H1 (cell line): Measurements from ENCODE around the gene EFHC1. TPM values are rescaled to one million over a fixed set of nuclear protein-coding genes. Genes with fewer than 3 reads are reported as not detected.

ENCODE experiments used
- CTCF ChIA-PET: fragments of 300-600 bp; sonication (Branson Sonifier 250); formaldehyde crosslinking; loops from one replicate; lab custom pipeline; 2021; ENCODE audit not compliant: partially characterized antibody; lab: Charles Lee
- POLR2A ChIA-PET: fragments of 300-600 bp; sonication (Branson Sonifier 250); formaldehyde crosslinking; loops from one replicate; lab custom pipeline; 2021; ENCODE audit warnings: inconsistent platforms; ENCODE audit not compliant: partially characterized antibody; lab: Charles Lee
- DNase-seq, 2 experiments: peaks; one replicate each; pipeline versions ENCODE4 v3.0.0 to v3.0.0-alpha.2; 2010 to 2022; ENCODE audit warnings: low spot score in 2 of 2, low read depth in 1 of 2, mixed read lengths in 1 of 2
- FAIRE-seq: peaks from 2 replicates; lab custom pipeline; 2011; peaks lifted over from hg19 to GRCh38; lab: Jason Lieb, UNC
- H2AFZ ChIP-seq: 2 replicates; pipeline ENCODE4 v1.8.1; 2012; ENCODE audit warnings: low read length, inconsistent platforms
- H2AK5ac ChIP-seq: 2 replicates; pipeline ENCODE4 v1.6.1; 2013; ENCODE audit warnings: low read depth, low read length
- H2BK120ac ChIP-seq: replicated peaks from 2 replicates; pipeline ENCODE3; 2013; ENCODE audit warnings: low read depth, low read length, inconsistent platforms
- H2BK12ac ChIP-seq: 2 replicates; pipeline ENCODE4 v1.6.1; 2013; ENCODE audit warnings: low read depth, low read length
- H2BK15ac ChIP-seq: 2 replicates; pipeline ENCODE4 v1.6.1; 2013; ENCODE audit warnings: low read length
- H2BK20ac ChIP-seq: 2 replicates; pipeline ENCODE4 v1.6.1; 2013; ENCODE audit warnings: low read length
- H2BK5ac ChIP-seq: 2 replicates; pipeline ENCODE4 v1.6.1; 2013; ENCODE audit warnings: low read depth, low read length
- H3K14ac ChIP-seq: 2 replicates; pipeline ENCODE4 v1.6.1; 2013; ENCODE audit warnings: inconsistent platforms; ENCODE audit not compliant: insufficient read length
- H3K18ac ChIP-seq: 2 replicates; pipeline ENCODE4 v1.6.1; 2013; ENCODE audit warnings: low read length; ENCODE audit errors: extremely low read depth
- H3K23ac ChIP-seq: 2 replicates; pipeline ENCODE4 v1.6.1; 2013; ENCODE audit warnings: inconsistent platforms; ENCODE audit not compliant: insufficient read length
- H3K23me2 ChIP-seq: 2 replicates; pipeline ENCODE4 v1.6.1; 2013; ENCODE audit warnings: low read depth, low read length
- H3K27ac ChIP-seq: 2 replicates; pipeline ENCODE4 v1.6.1; 2011; ENCODE audit warnings: low read depth, low read length, inconsistent platforms
- H3K27me3 ChIP-seq, 4 experiments: replicated peaks in 1 of 4; 1 replicate in 1 of 4; 2 replicates in 3 of 4; pipeline versions ENCODE4 v1.6.1 to v1.8.1; 2011 to 2013; ENCODE audit warnings: low read length in 3 of 4, mild to moderate bottlenecking in 3 of 4, inconsistent platforms in 2 of 4, mixed read lengths in 2 of 4, moderate library complexity in 1 of 4; ENCODE audit not compliant: control insufficient read depth in 3 of 4, insufficient read depth in 3 of 4; ENCODE audit errors: extremely low read depth in 1 of 4
- H3K36me3 ChIP-seq, 4 experiments: 2 replicates each; pipeline versions ENCODE4 v1.6.1 to v1.8.1; 2011 to 2013; ENCODE audit warnings: mild to moderate bottlenecking in 4 of 4, low read length in 3 of 4, moderate library complexity in 2 of 4, control low read depth in 1 of 4, inconsistent platforms in 1 of 4; ENCODE audit not compliant: insufficient read depth in 4 of 4, control insufficient read depth in 2 of 4
- H3K4ac ChIP-seq: replicated peaks from 2 replicates; pipeline ENCODE3; 2013; ENCODE audit warnings: low read length, low read depth, mixed read lengths, inconsistent platforms; ENCODE audit not compliant: insufficient read length
- H3K4me1 ChIP-seq, 4 experiments: replicated peaks in 1 of 4; 1 replicate in 1 of 4; 2 replicates in 3 of 4; pipeline versions ENCODE4 v1.6.1 to v1.8.1; 2011 to 2013; ENCODE audit warnings: low read length in 3 of 4, inconsistent platforms in 2 of 4, mixed read lengths in 1 of 4; ENCODE audit not compliant: insufficient read depth in 4 of 4, control insufficient read depth in 3 of 4
- H3K4me2 ChIP-seq, 2 experiments: 2 replicates each; pipeline versions ENCODE4 v1.6.1 to v1.8.1; 2011 to 2013; ENCODE audit warnings: low read depth in 2 of 2, low read length in 2 of 2, control low read depth in 1 of 2, inconsistent platforms in 1 of 2, mild to moderate bottlenecking in 1 of 2; ENCODE audit not compliant: insufficient read depth in 1 of 2
- H3K4me3 ChIP-seq, 4 experiments: fragments of 200-600, 300-600 bp in 1 of 4; sonication (generic), shearing (Covaris generic), sonication (Bioruptor Twin) in 1 of 4; 2 replicates each; pipeline versions ENCODE4 v1.5.1 to v1.8.1; 2011 to 2016; ENCODE audit warnings: low read length in 4 of 4, low read depth in 3 of 4, control low read depth in 2 of 4, inconsistent platforms in 2 of 4, mild to moderate bottlenecking in 2 of 4, mixed read lengths in 1 of 4, moderate library complexity in 1 of 4; ENCODE audit not compliant: insufficient read depth in 2 of 4; ENCODE audit errors: extremely low read depth in 1 of 4
- H3K56ac ChIP-seq: replicated peaks from 2 replicates; pipeline ENCODE3; 2013; ENCODE audit warnings: low read depth, mild to moderate bottlenecking, mixed read lengths, low read length, inconsistent platforms; ENCODE audit not compliant: insufficient read length
- H3K79me1 ChIP-seq: 2 replicates; pipeline ENCODE4 v1.6.1; 2013; ENCODE audit warnings: low read depth, low read length, control low read depth
- H3K79me2 ChIP-seq, 2 experiments: 2 replicates each; pipeline versions ENCODE4 v1.6.1 to v1.8.1; 2012 to 2013; ENCODE audit warnings: low read length in 2 of 2, mild to moderate bottlenecking in 2 of 2, inconsistent platforms in 1 of 2; ENCODE audit not compliant: insufficient read depth in 2 of 2, control insufficient read depth in 1 of 2
- H3K9ac ChIP-seq, 4 experiments: replicated peaks in 1 of 4; 1 replicate in 1 of 4; 2 replicates in 3 of 4; pipeline versions ENCODE4 v1.6.1 to v1.8.1; 2011 to 2013; ENCODE audit warnings: low read depth in 3 of 4, low read length in 3 of 4, control low read depth in 2 of 4, mild to moderate bottlenecking in 2 of 4, moderate library complexity in 2 of 4, inconsistent platforms in 1 of 4; ENCODE audit errors: extremely low read depth in 1 of 4
- H3K9me3 ChIP-seq, 2 experiments: 2 replicates each; pipeline versions ENCODE4 v1.6.1 to v1.8.1; 2012 to 2013; ENCODE audit warnings: mild to moderate bottlenecking in 2 of 2, moderate library complexity in 2 of 2, control low read depth in 1 of 2, inconsistent platforms in 1 of 2, low read depth in 1 of 2, low read length in 1 of 2, mixed read lengths in 1 of 2; ENCODE audit not compliant: insufficient read depth in 2 of 2
- H4K20me1 ChIP-seq, 2 experiments: replicated peaks in 1 of 2; 2 replicates each; pipeline versions ENCODE3 to v1.8.1; 2011 to 2013; ENCODE audit warnings: inconsistent platforms in 2 of 2, low read length in 2 of 2, mild to moderate bottlenecking in 1 of 2; ENCODE audit not compliant: insufficient read depth in 2 of 2, control insufficient read depth in 1 of 2
- H4K5ac ChIP-seq: 2 replicates; pipeline ENCODE4 v1.6.1; 2013; ENCODE audit warnings: low read length, low read depth, mixed read lengths, inconsistent platforms; ENCODE audit not compliant: insufficient read length
- H4K8ac ChIP-seq: 2 replicates; pipeline ENCODE4 v1.8.0; 2013; ENCODE audit warnings: mild to moderate bottlenecking, moderate library complexity, low read length, inconsistent platforms; ENCODE audit not compliant: insufficient read depth; ENCODE audit errors: extremely low read depth
- H4K91ac ChIP-seq: replicated peaks from 2 replicates; pipeline ENCODE3; 2013; ENCODE audit warnings: low read length, mixed read lengths, inconsistent platforms; ENCODE audit not compliant: insufficient read length
- EP300 ChIP-seq, 2 experiments: IDR thresholded peaks; 1 replicate in 1 of 2; 2 replicates in 1 of 2; pipeline ENCODE4 v1.6.1; 2011 to 2012; ENCODE audit warnings: low read depth in 2 of 2, low read length in 2 of 2, mild to moderate bottlenecking in 2 of 2, borderline replicate concordance in 1 of 2, inconsistent platforms in 1 of 2, moderate library complexity in 1 of 2
- SIX5 ChIP-seq: IDR thresholded peaks from 2 replicates; pipeline ENCODE4 v1.6.1; 2011; ENCODE audit warnings: mild to moderate bottlenecking, low read depth, low read length
- polyA plus RNA-seq, 7 experiments: library from polyadenylated mRNA; depleted of rRNA in 3 of 7; stranded (reverse) in 5 of 7; unstranded in 2 of 7; fragments of >200 nt in 5 of 7; fragments of 200-250 nt in 2 of 7; gene quantifications; 1 replicate in 5 of 7; 2 replicates in 1 of 7; 4 replicates in 1 of 7; pipeline versions ENCODE4 v1.2.1 to v1.2.3, GENCODE V29; 2011 to 2013; ENCODE audit warnings: missing spikeins in 2 of 7, mixed read lengths in 2 of 7
- total RNA-seq: library from RNA; stranded (reverse); fragmentation: NEBNext Ultra II Directional; extraction: Animal tissue kit (Norgen Biotek cat#: 25700); gene quantifications from 2 replicates; pipeline ENCODE4 v1.2.1, GENCODE V29; 2021

The EFHC1 gene
- total and polyA plus RNA-seq, 2 of the 8 experiments (the other 6 are each of a cell fraction or from before 2014, with no cell fraction given) = 10.5 to 16.4 TPM

DNA sequence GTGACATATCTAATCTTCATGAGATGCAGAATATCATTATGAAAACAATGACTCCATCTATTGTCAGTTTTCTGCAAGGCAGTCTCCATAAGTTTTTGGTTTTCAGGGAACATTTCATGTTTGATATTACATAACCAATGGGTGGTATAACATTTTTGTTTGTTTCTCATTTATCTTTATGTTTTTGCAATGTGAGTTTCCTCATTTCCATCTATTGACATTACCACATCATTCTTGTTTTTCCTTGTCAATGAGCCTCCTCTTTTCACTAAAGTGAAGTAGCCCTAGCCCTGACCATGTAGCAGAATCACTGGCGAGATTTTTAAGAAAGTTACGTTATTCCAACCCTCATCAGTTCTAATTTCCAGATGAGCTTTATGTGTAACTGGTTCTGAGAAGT lies 4.4 kb downstream of the EFHC1 start (continued):
- no peak for TF ChIP-seq SIX5

DNA sequence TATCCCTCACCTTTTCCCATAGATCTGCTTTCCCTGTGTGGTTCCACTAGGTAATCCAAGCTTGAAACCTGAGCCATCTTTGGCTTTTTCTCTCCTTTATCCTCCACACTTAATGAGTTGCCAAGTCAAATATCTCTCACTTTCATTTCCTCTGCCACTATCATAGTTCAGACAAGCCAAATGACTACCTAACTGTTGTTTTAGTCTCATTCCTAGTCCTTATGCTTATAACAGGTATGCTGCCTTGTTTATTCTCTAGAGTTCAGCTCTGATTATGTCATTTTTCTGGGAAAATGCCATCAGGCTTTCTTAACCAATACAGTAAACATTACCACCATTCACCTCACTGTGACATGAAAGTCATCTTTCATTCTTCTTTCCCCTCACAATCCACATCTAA lies 6.5 kb downstream of the EFHC1 start:
- H2BK15ac ChIP-seq = no peak overlapping the region
- CTCF ChIA-PET = no interaction called here
- H3K79me2 ChIP-seq = no peaks in the 10 kb centered on the region
- H3K4ac ChIP-seq = no peak overlapping the region
- no peaks in the 10 kb centered on the region for H3K4me1 ChIP-seq
- H2AK5ac ChIP-seq = no peak overlapping the region
- DNase-seq = no peak
- TF ChIP-seq EP300 (IDR thresholded peaks at IDR 0.05; ENCODE audit: borderline replicate concordance in 1 of 2, low read depth in 2 of 2, low read length in 2 of 2) = no peak
- no peak for FAIRE-seq
- no peaks in the 10 kb centered on the region for H3K36me3 ChIP-seq
- no peak overlapping the region for H2AFZ ChIP-seq
- H2BK5ac ChIP-seq = no peak overlapping the region
- H3K4me2 ChIP-seq = no peak overlapping the region
- no peaks in the 10 kb centered on the region for H3K79me1 ChIP-seq
- H3K23me2 ChIP-seq = no peaks in the 10 kb centered on the region
- H3K4me3 ChIP-seq = no peak overlapping the region
- H2BK12ac ChIP-seq = no peak overlapping the region
- no peak overlapping the region for H3K27ac ChIP-seq
- H3K9ac ChIP-seq = no peak overlapping the region
- no peak overlapping the region for H3K14ac ChIP-seq
- H2BK20ac ChIP-seq = no peak overlapping the region
- no peaks in the 10 kb centered on the region for H4K20me1 ChIP-seq
- no peak overlapping the region for H3K23ac ChIP-seq
- POLR2A ChIA-PET = no interaction called here
- H3K27me3 ChIP-seq = no peaks in the 10 kb centered on the region
- no peak overlapping the region for H3K18ac ChIP-seq
- H4K91ac ChIP-seq = no peak overlapping the region
- H4K5ac ChIP-seq = no peak overlapping the region
- no peak overlapping the region for H4K8ac ChIP-seq
- H3K56ac ChIP-seq = no peak overlapping the region
- no peaks in the 10 kb centered on the region for H3K9me3 ChIP-seq
- H2BK120ac ChIP-seq = no peak overlapping the region
